ENCODE results near the gene SPDL1.

SPDL1 gene

GRCh38 chr5:169607882-169608281 is 24.3 kb downstream of the SPDL1 start:
- Histone ChIP-seq H2BK5ac (ENCODE audit: low read depth, low read length, poor library complexity, severe bottlenecking) (no peak overlapping the region), H2BK12ac (ENCODE audit: low read length in 2 of 2) (no peak overlapping the region), H2AFZ (ENCODE audit: low read depth, low read length) (no peak overlapping the region), H3K4me3 (ENCODE audit: insufficient read depth in 1 of 2, low read depth in 1 of 2, low read length in 2 of 2) (no peak overlapping the region), H4K91ac (ENCODE audit: low read length) (no peak overlapping the region), H3K4me1 (ENCODE audit: control insufficient read depth, insufficient read depth, low read depth, low read length) (no peaks in the 10 kb centered on the region), H3K36me3 (ENCODE audit: control insufficient read depth in 1 of 2, insufficient read depth in 2 of 2, low read depth in 1 of 2, low read length in 2 of 2) (peaks cover 3 to 23% of the 10 kb centered on the region in 2 experiments), H2BK15ac (ENCODE audit: low read depth, poor library complexity, severe bottlenecking) (no peak overlapping the region), H3K27ac (ENCODE audit: low read length, poor library complexity, severe bottlenecking) (no peak overlapping the region), H2BK120ac (ENCODE audit: low read depth, low read length) (no peak overlapping the region), H3K18ac (ENCODE audit: low read depth in 1 of 2, low read length in 2 of 2) (no peak overlapping the region), H4K8ac (ENCODE audit: low read length) (no peak overlapping the region), H3K79me1 (replicated peaks; ENCODE audit: low read length, poor library complexity, severe bottlenecking) (no peaks in the 10 kb centered on the region), H3K4me2 (ENCODE audit: low read length, poor library complexity, severe bottlenecking) (no peak overlapping the region), H3K14ac (ENCODE audit: low read length in 2 of 2) (no peak overlapping the region), H3K27me3 (ENCODE audit: control insufficient read depth in 1 of 2, insufficient read depth in 1 of 2, low read length in 2 of 2) (no peaks in the 10 kb centered on the region), H3K23ac (ENCODE audit: low read length in 2 of 2) (no peak overlapping the region), H3K4ac (ENCODE audit: low read depth in 1 of 2, low read length in 2 of 2) (no peak overlapping the region), H3K9me3 (ENCODE audit: control insufficient read depth, low read length) (no peaks in the 10 kb centered on the region), H2AK5ac (ENCODE audit: low read length, severe bottlenecking) (no peak overlapping the region), H3K9ac (ENCODE audit: low read length) (no peak overlapping the region)
- no CpG with 5 or more reads among the region's 2 CpGs for WGBS
- no peak for DNase-seq

GRCh38 chr5:169609716-169610115 is 26.1 kb downstream of the SPDL1 start:
- Histone ChIP-seq H3K23ac (ENCODE audit: low read length in 2 of 2) (no peak overlapping the region), H2BK15ac (ENCODE audit: low read depth, poor library complexity, severe bottlenecking) (no peak overlapping the region), H3K18ac (ENCODE audit: low read depth in 1 of 2, low read length in 2 of 2) (no peak overlapping the region), H3K79me1 (replicated peaks; ENCODE audit: low read length, poor library complexity, severe bottlenecking) (no peaks in the 10 kb centered on the region), H2AK5ac (ENCODE audit: low read length, severe bottlenecking) (no peak overlapping the region), H2BK12ac (ENCODE audit: low read length in 2 of 2) (no peak overlapping the region), H3K4ac (ENCODE audit: low read depth in 1 of 2, low read length in 2 of 2) (no peak overlapping the region), H3K27ac (ENCODE audit: low read length, poor library complexity, severe bottlenecking) (no peak overlapping the region), H3K9me3 (ENCODE audit: control insufficient read depth, low read length) (no peaks in the 10 kb centered on the region), H2BK120ac (ENCODE audit: low read depth, low read length) (no peak overlapping the region), H3K9ac (ENCODE audit: low read length) (no peak overlapping the region), H2BK5ac (ENCODE audit: low read depth, low read length, poor library complexity, severe bottlenecking) (no peak overlapping the region), H3K27me3 (ENCODE audit: control insufficient read depth in 1 of 2, insufficient read depth in 1 of 2, low read length in 2 of 2) (no peaks in the 10 kb centered on the region), H3K14ac (ENCODE audit: low read length in 2 of 2) (no peak overlapping the region), H4K91ac (ENCODE audit: low read length) (no peak overlapping the region), H3K4me1 (ENCODE audit: control insufficient read depth, insufficient read depth, low read depth, low read length) (no peaks in the 10 kb centered on the region), H4K8ac (ENCODE audit: low read length) (no peak overlapping the region), H3K4me3 (ENCODE audit: insufficient read depth in 1 of 2, low read depth in 1 of 2, low read length in 2 of 2) (no peak overlapping the region), H3K36me3 (ENCODE audit: control insufficient read depth in 1 of 2, insufficient read depth in 2 of 2, low read depth in 1 of 2, low read length in 2 of 2) (peaks cover 0 to 4% of the 10 kb centered on the region in 2 experiments), H2AFZ (ENCODE audit: low read depth, low read length) (no peak overlapping the region), H3K4me2 (ENCODE audit: low read length, poor library complexity, severe bottlenecking) (no peak overlapping the region)
- WGBS: 96% methylated on average over 3 of the region's 3 CpGs
- no peak for DNase-seq

- Histone ChIP-seq H2BK120ac (ENCODE audit: low read depth, low read length) (no peak overlapping the region), H3K27ac (ENCODE audit: low read length, poor library complexity, severe bottlenecking) (no peak overlapping the region), H3K36me3 (ENCODE audit: control insufficient read depth in 1 of 2, insufficient read depth in 2 of 2, low read depth in 1 of 2, low read length in 2 of 2) (peaks cover 0 to 3% of the 10 kb centered on the region in 2 experiments), H4K8ac (ENCODE audit: low read length) (no peak overlapping the region), H3K14ac (ENCODE audit: low read length in 2 of 2) (no peak overlapping the region), H3K4me2 (ENCODE audit: low read length, poor library complexity, severe bottlenecking) (no peak overlapping the region), H2BK15ac (ENCODE audit: low read depth, poor library complexity, severe bottlenecking) (no peak overlapping the region), H4K91ac (ENCODE audit: low read length) (no peak overlapping the region), H3K4me3 (ENCODE audit: insufficient read depth in 1 of 2, low read depth in 1 of 2, low read length in 2 of 2) (no peak overlapping the region), H2BK12ac (ENCODE audit: low read length in 2 of 2) (no peak overlapping the region), H3K23ac (ENCODE audit: low read length in 2 of 2) (no peak overlapping the region), H3K4me1 (ENCODE audit: control insufficient read depth, insufficient read depth, low read depth, low read length) (no peaks in the 10 kb centered on the region), H3K18ac (ENCODE audit: low read depth in 1 of 2, low read length in 2 of 2) (no peak overlapping the region), H3K4ac (ENCODE audit: low read depth in 1 of 2, low read length in 2 of 2) (no peak overlapping the region), H2AFZ (ENCODE audit: low read depth, low read length) (no peak overlapping the region), H3K9me3 (ENCODE audit: control insufficient read depth, low read length) (no peaks in the 10 kb centered on the region), H3K27me3 (ENCODE audit: control insufficient read depth in 1 of 2, insufficient read depth in 1 of 2, low read length in 2 of 2) (no peaks in the 10 kb centered on the region), H2AK5ac (ENCODE audit: low read length, severe bottlenecking) (no peak overlapping the region), H3K79me1 (replicated peaks; ENCODE audit: low read length, poor library complexity, severe bottlenecking) (no peaks in the 10 kb centered on the region), H2BK5ac (ENCODE audit: low read depth, low read length, poor library complexity, severe bottlenecking) (no peak overlapping the region), H3K9ac (ENCODE audit: low read length) (no peak overlapping the region)
- DNase-seq: no peak
- WGBS: 80% methylated on average over 4 of the region's 4 CpGs
Measured at GRCh38 chr5:169610606-169611005, 27.0 kb downstream of the SPDL1 start.

- Histone ChIP-seq H3K4me3 (ENCODE audit: insufficient read depth in 1 of 2, low read depth in 1 of 2, low read length in 2 of 2) (no peak overlapping the region), H2BK15ac (ENCODE audit: low read depth, poor library complexity, severe bottlenecking) (no peak overlapping the region)
- DNase-seq: no peak
Measured at GRCh38 chr5:169615561-169615960, 32.0 kb downstream of the SPDL1 start.

More at GRCh38 chr5:169615561-169615960, 32.0 kb downstream of the SPDL1 start:
- Histone ChIP-seq H3K23ac (ENCODE audit: low read length in 2 of 2) (no peak overlapping the region), H2AK5ac (ENCODE audit: low read length, severe bottlenecking) (no peak overlapping the region), H3K9ac (ENCODE audit: low read length) (no peak overlapping the region), H3K27ac (ENCODE audit: low read length, poor library complexity, severe bottlenecking) (no peak overlapping the region), H3K9me3 (ENCODE audit: control insufficient read depth, low read length) (no peaks in the 10 kb centered on the region), H2AFZ (ENCODE audit: low read depth, low read length) (no peak overlapping the region), H3K27me3 (ENCODE audit: control insufficient read depth in 1 of 2, insufficient read depth in 1 of 2, low read length in 2 of 2) (no peaks in the 10 kb centered on the region), H2BK12ac (ENCODE audit: low read length in 2 of 2) (no peak overlapping the region), H3K18ac (ENCODE audit: low read depth in 1 of 2, low read length in 2 of 2) (no peak overlapping the region), H3K4me2 (ENCODE audit: low read length, poor library complexity, severe bottlenecking) (no peak overlapping the region), H3K79me1 (replicated peaks; ENCODE audit: low read length, poor library complexity, severe bottlenecking) (no peaks in the 10 kb centered on the region), H4K8ac (ENCODE audit: low read length) (no peak overlapping the region), H3K4ac (ENCODE audit: low read depth in 1 of 2, low read length in 2 of 2) (no peak overlapping the region), H3K36me3 (ENCODE audit: control insufficient read depth in 1 of 2, insufficient read depth in 2 of 2, low read depth in 1 of 2, low read length in 2 of 2) (no peaks in the 10 kb centered on the region), H2BK5ac (ENCODE audit: low read depth, low read length, poor library complexity, severe bottlenecking) (no peak overlapping the region), H3K4me1 (ENCODE audit: control insufficient read depth, insufficient read depth, low read depth, low read length) (no peaks in the 10 kb centered on the region), H2BK120ac (ENCODE audit: low read depth, low read length) (no peak overlapping the region), H3K14ac (ENCODE audit: low read length in 2 of 2) (no peak overlapping the region), H4K91ac (ENCODE audit: low read length) (no peak overlapping the region)
- no CpG with 5 or more reads among the region's 1 CpG for WGBS
